ENCODE results near the gene TTN. TPM values are rescaled to one million over a fixed set of nuclear protein-coding genes. Genes with fewer than 3 reads are reported as not detected.
A peak's percentile ranks its signal among the peaks of the same experiment; 100 is the strongest.

Gene TTN
- polyA plus RNA-seq, 4 donors, result 0.36 to 1.5 (median 0.76) TPM

DNA sequence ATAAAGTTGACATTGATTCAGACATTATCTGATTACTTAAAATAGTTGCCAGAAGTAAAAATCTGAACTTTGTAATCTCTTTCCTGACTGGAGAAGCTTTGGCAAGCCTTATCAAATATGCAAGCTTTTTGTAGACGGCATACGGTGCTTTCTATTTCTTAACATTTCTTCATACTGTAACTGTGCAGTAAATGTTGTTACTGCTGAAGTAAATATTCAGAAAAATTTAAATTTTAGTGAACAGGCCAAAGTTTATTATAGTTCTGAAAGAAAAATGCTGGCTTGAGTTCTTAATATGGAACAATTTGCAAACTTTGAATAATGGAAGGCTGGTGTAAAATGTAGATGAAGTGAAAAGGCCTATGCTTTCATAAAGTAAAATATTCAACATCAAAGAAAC, 1.8 kb downstream of the TTN start:
- WGBS, 3 donors, result 39 to 59% (median 58%) methylated on average over 2 of the region's 2 CpGs
- H3K4me1 ChIP-seq (ENCODE audit: control insufficient read depth in 3 of 3, insufficient read depth in 2 of 3, low read depth in 1 of 3, low read length in 2 of 3), result no peaks in the 10 kb centered on the region
- FAIRE-seq, result no peak
- no peak overlapping the region for H3K27ac ChIP-seq (ENCODE audit: low read depth in 1 of 3, low read length in 2 of 3)
- H3K27me3 ChIP-seq (ENCODE audit: control insufficient read depth in 3 of 3, insufficient read depth in 3 of 3, low read length in 3 of 3), result no peaks in the 10 kb centered on the region
- no peaks in the 10 kb centered on the region for H3K36me3 ChIP-seq (ENCODE audit: control insufficient read depth in 3 of 3, insufficient read depth in 2 of 3, low read depth in 1 of 3, low read length in 3 of 3)
- H3K9me3 ChIP-seq (ENCODE audit: control insufficient read depth in 2 of 2, insufficient read depth in 1 of 2, low read depth in 1 of 2, low read length in 1 of 2), result no peaks in the 10 kb centered on the region
- H3K4me3 ChIP-seq (ENCODE audit: low read depth in 1 of 3, low read length in 3 of 3), result no peak overlapping the region
- no peak for DNase-seq

DNA sequence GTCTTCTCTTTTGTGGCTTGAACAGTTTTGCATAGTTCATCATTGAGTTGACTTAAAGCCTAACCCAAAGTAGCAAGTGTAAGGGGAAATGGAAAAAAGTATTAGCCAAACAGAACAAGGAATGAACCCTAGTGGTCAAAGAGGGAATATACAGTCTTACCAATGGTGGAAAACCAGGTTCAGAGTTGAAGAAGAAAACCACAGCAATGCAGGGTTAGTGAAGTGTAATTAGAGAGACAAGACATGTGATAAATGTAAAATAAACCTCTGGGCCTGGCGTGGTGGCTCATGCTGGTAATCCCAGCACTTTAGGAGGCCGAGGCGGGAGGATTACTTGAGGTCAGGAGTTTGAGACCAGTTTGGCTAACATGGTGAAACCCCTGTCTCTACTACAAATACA, 2.4 kb downstream of the TTN start:
- no peak for FAIRE-seq
- no peaks in the 10 kb centered on the region for H3K9me3 ChIP-seq (ENCODE audit: control insufficient read depth in 2 of 2, insufficient read depth in 1 of 2, low read depth in 1 of 2, low read length in 1 of 2)
- H3K4me1 ChIP-seq (ENCODE audit: control insufficient read depth in 3 of 3, insufficient read depth in 2 of 3, low read depth in 1 of 3, low read length in 2 of 3), result no peaks in the 10 kb centered on the region
- no peak overlapping the region for H3K27ac ChIP-seq (ENCODE audit: low read depth in 1 of 3, low read length in 2 of 3)
- 74 to 88% (median 76%) methylated on average over 3 of the region's 3 CpGs for WGBS, 3 donors
- no peaks in the 10 kb centered on the region for H3K36me3 ChIP-seq (ENCODE audit: control insufficient read depth in 3 of 3, insufficient read depth in 2 of 3, low read depth in 1 of 3, low read length in 3 of 3)
- no peaks in the 10 kb centered on the region for H3K27me3 ChIP-seq (ENCODE audit: control insufficient read depth in 3 of 3, insufficient read depth in 3 of 3, low read length in 3 of 3)
- no peak overlapping the region for H3K4me3 ChIP-seq (ENCODE audit: low read depth in 1 of 3, low read length in 3 of 3)
- peak; percentile 10 to 15 for DNase-seq

DNA sequence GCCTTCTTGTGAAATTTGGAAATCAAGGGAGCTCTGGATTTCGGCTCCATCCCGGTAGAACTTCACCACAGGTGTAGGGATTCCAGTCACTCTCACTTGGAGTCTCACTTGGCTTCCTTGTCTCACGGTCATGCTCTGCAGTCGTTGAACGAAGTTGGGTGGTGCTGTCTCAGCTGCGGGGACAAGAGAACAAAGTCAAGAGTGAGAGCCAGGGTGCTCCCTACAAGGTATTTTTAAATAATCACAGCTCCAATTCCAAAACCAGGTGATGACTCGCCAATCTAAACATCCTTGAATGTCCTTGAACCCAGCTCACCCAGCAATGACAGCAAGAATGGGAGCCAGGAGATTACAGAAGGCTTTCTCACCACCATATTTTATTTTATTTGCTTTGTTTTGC, 6.7 kb downstream of the TTN start:
- DNase-seq, result no peak
- Histone ChIP-seq H3K27me3 (ENCODE audit: control insufficient read depth in 3 of 3, insufficient read depth in 3 of 3, low read length in 3 of 3) (no peaks in the 10 kb centered on the region), H3K27ac (ENCODE audit: low read depth in 1 of 3, low read length in 2 of 3) (no peak overlapping the region), H3K36me3 (ENCODE audit: control insufficient read depth in 3 of 3, insufficient read depth in 2 of 3, low read depth in 1 of 3, low read length in 3 of 3) (no peaks in the 10 kb centered on the region), H3K4me3 (ENCODE audit: low read depth in 1 of 3, low read length in 3 of 3) (no peak overlapping the region), H3K9me3 (ENCODE audit: control insufficient read depth in 2 of 2, insufficient read depth in 1 of 2, low read depth in 1 of 2, low read length in 1 of 2) (no peaks in the 10 kb centered on the region), H3K4me1 (ENCODE audit: control insufficient read depth in 3 of 3, insufficient read depth in 2 of 3, low read depth in 1 of 3, low read length in 2 of 3) (no peaks in the 10 kb centered on the region)
- WGBS, 3 donors, result 79 to 90% (median 83%) methylated on average over 7 of the region's 7 CpGs
- FAIRE-seq, result no peak

DNA sequence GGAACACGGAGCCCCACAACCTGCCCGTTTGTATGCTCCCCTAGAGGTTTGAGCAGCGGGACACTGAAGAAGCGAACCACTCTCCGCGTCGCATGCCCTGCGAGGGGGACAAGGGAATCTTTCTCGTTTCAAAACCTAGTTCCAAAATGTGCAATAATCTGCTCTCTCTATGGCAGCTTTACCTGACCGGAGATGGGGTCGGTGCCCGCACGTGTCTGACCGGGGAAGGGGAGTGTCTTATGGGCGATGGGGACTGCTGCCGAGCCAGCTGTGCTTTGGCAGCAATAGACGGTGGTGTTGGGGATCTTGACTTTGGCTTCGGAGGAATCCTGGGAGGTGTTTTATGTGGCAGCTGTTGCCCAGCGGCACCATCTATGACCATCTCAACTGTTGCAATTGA, 7.9 kb downstream of the TTN start:
- DNase-seq (no peak), FAIRE-seq (no peak)
- Histone ChIP-seq H3K4me1 (ENCODE audit: control insufficient read depth in 3 of 3, insufficient read depth in 2 of 3, low read depth in 1 of 3, low read length in 2 of 3) (no peaks in the 10 kb centered on the region), H3K27me3 (ENCODE audit: control insufficient read depth in 3 of 3, insufficient read depth in 3 of 3, low read length in 3 of 3) (no peaks in the 10 kb centered on the region), H3K36me3 (ENCODE audit: control insufficient read depth in 3 of 3, insufficient read depth in 2 of 3, low read depth in 1 of 3, low read length in 3 of 3) (no peaks in the 10 kb centered on the region), H3K27ac (ENCODE audit: low read depth in 1 of 3, low read length in 2 of 3) (no peak overlapping the region), H3K9me3 (ENCODE audit: control insufficient read depth in 2 of 2, insufficient read depth in 1 of 2, low read depth in 1 of 2, low read length in 1 of 2) (no peaks in the 10 kb centered on the region), H3K4me3 (ENCODE audit: low read depth in 1 of 3, low read length in 3 of 3) (no peak overlapping the region)
- 90 to 93% (median 92%) methylated on average over 19 of the region's 19 CpGs for WGBS, 3 donors

DNA sequence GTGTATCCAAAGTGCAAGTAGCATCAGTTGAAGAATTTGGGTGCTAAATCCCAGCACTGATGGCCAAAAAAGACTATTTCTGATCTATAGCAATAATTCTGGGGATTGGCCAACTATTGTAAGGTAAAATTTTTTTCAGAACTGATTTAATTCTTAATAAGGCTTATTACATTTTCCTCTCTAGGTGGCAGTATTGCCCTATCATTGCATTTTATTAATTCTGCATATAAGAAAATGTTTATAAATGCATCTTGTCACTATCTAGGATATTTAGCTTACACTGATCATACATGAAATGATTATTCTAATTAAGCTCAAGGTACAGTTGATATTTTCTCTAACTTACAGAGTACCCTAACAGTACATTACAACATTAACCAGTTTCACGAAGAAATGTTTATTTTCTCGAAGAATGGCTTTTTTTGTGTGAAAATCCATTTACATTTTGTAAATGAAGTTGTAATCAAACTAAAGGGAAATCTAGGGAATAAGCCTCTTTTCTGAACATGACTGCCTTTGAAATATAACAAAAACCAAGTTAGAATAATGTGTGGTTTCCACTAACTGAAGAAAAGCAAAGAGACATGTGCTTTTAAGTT, 11.0 kb downstream of the TTN start:
- no peaks in the 10 kb centered on the region for H3K4me1 ChIP-seq (ENCODE audit: control insufficient read depth in 3 of 3, insufficient read depth in 2 of 3, low read depth in 1 of 3, low read length in 2 of 3)
- no peaks in the 10 kb centered on the region for H3K9me3 ChIP-seq (ENCODE audit: control insufficient read depth in 2 of 2, insufficient read depth in 1 of 2, low read depth in 1 of 2, low read length in 1 of 2)
- H3K27me3 ChIP-seq (ENCODE audit: control insufficient read depth in 3 of 3, insufficient read depth in 3 of 3, low read length in 3 of 3), result no peaks in the 10 kb centered on the region
- no peak overlapping the region for H3K4me3 ChIP-seq (ENCODE audit: low read depth in 1 of 3, low read length in 3 of 3)
- H3K36me3 ChIP-seq (ENCODE audit: control insufficient read depth in 3 of 3, insufficient read depth in 2 of 3, low read depth in 1 of 3, low read length in 3 of 3), result peaks cover 0 to 2% (median 0%) of the 10 kb centered on the region in 3 donors
- peak; percentile 7 to 36 for DNase-seq
- 88 to 95% (median 92%) methylated on average over 2 of the region's 2 CpGs for WGBS, 3 donors
- FAIRE-seq, result no peak
- no peak overlapping the region for H3K27ac ChIP-seq (ENCODE audit: low read depth in 1 of 3, low read length in 2 of 3)

DNA sequence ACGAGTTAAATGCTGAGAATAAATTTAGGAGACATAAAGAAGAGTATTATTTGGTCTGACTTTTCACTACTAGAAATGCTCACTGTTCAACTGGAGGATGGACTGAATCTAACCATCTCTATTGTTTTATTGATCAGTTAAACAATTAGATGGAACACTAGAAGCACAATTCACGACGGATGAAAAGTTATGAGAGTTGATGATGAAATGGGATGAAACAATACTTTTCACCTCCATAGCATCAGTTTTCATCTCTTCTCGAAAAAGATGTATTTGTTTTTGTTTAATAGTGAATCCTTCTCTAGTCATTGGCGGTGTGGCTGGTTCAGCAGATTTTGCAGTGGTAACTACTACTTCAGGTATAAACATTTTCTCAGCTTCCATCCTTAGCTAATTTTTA, 19.3 kb downstream of the TTN start:
- no peak overlapping the region for H3K4me3 ChIP-seq (ENCODE audit: low read depth in 1 of 3, low read length in 3 of 3)
- DNase-seq, result no peak
- no peaks in the 10 kb centered on the region for H3K27me3 ChIP-seq (ENCODE audit: control insufficient read depth in 3 of 3, insufficient read depth in 3 of 3, low read length in 3 of 3)
- no peaks in the 10 kb centered on the region for H3K9me3 ChIP-seq (ENCODE audit: control insufficient read depth in 2 of 2, insufficient read depth in 1 of 2, low read depth in 1 of 2, low read length in 1 of 2)
- whole genome bisulfite sequencing, 3 donors, result 68 to 81% (median 72%) methylated on average over 5 of the region's 5 CpGs
- no peaks in the 10 kb centered on the region for H3K36me3 ChIP-seq (ENCODE audit: control insufficient read depth in 3 of 3, insufficient read depth in 2 of 3, low read depth in 1 of 3, low read length in 3 of 3)
- H3K27ac ChIP-seq (ENCODE audit: low read depth in 1 of 3, low read length in 2 of 3), result no peak overlapping the region
- FAIRE-seq, result no peak
- H3K4me1 ChIP-seq (ENCODE audit: control insufficient read depth in 3 of 3, insufficient read depth in 2 of 3, low read depth in 1 of 3, low read length in 2 of 3), result no peaks in the 10 kb centered on the region

DNA sequence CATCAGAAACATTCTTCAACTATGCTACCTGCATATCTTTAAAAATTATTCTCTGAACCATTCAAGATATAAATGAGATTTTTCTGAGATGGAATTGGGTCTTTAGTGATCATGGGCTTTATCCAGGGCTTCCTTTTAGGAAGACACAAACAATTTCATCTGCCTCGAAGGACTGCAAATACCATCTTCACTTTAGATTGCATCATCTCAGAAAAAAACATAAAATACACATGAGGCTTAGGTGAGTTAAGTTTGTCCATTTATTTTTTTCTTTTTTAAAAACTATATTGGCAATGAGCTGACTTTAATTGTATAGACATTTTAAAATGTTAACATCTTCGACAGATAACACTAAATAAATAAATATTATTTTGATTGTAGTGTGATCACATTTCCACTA, 20.1 kb downstream of the TTN start:
- H3K36me3 ChIP-seq (ENCODE audit: control insufficient read depth in 3 of 3, insufficient read depth in 2 of 3, low read depth in 1 of 3, low read length in 3 of 3), result no peaks in the 10 kb centered on the region
- FAIRE-seq (no peak), DNase-seq (no peak)
- no peaks in the 10 kb centered on the region for H3K4me1 ChIP-seq (ENCODE audit: control insufficient read depth in 3 of 3, insufficient read depth in 2 of 3, low read depth in 1 of 3, low read length in 2 of 3)
- H3K9me3 ChIP-seq (ENCODE audit: control insufficient read depth in 2 of 2, insufficient read depth in 1 of 2, low read depth in 1 of 2, low read length in 1 of 2), result no peaks in the 10 kb centered on the region
- no peak overlapping the region for H3K27ac ChIP-seq (ENCODE audit: low read depth in 1 of 3, low read length in 2 of 3)
- WGBS, 3 donors, result 76 to 81% (median 79%) methylated on average over 2 of the region's 2 CpGs
- no peaks in the 10 kb centered on the region for H3K27me3 ChIP-seq (ENCODE audit: control insufficient read depth in 3 of 3, insufficient read depth in 3 of 3, low read length in 3 of 3)
- no peak overlapping the region for H3K4me3 ChIP-seq (ENCODE audit: low read depth in 1 of 3, low read length in 3 of 3)

DNA sequence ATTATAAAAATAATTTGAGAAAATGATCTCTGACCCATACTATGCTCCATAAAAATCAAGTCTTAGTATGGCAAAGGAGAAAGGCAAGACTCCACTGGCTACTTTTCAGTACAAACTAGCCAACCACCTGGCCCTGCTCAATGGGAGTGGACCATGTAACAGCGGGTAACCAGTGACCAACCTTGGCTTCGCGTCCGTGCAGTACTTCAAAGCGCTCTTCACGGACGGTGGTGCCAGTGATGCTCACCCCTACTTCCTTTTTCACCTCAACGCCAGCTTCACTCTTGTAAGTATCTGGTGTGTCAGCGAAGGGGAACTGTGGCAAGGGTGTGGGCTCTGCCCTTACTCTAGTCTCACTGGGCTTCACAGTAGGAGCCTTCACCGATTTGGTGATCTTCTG, 23.3 kb downstream of the TTN start:
- FAIRE-seq (no peak), DNase-seq (no peak)
- Histone ChIP-seq H3K36me3 (ENCODE audit: control insufficient read depth in 3 of 3, insufficient read depth in 2 of 3, low read depth in 1 of 3, low read length in 3 of 3) (no peaks in the 10 kb centered on the region), H3K9me3 (ENCODE audit: control insufficient read depth in 2 of 2, insufficient read depth in 1 of 2, low read depth in 1 of 2, low read length in 1 of 2) (no peaks in the 10 kb centered on the region), H3K27me3 (ENCODE audit: control insufficient read depth in 3 of 3, insufficient read depth in 3 of 3, low read length in 3 of 3) (no peaks in the 10 kb centered on the region), H3K4me3 (ENCODE audit: low read depth in 1 of 3, low read length in 3 of 3) (no peak overlapping the region), H3K27ac (ENCODE audit: low read depth in 1 of 3, low read length in 2 of 3) (no peak overlapping the region), H3K4me1 (ENCODE audit: control insufficient read depth in 3 of 3, insufficient read depth in 2 of 3, low read depth in 1 of 3, low read length in 2 of 3) (no peaks in the 10 kb centered on the region)
- 95 to 97% (median 95%) methylated on average over 10 of the region's 10 CpGs for WGBS, 3 donors

DNA sequence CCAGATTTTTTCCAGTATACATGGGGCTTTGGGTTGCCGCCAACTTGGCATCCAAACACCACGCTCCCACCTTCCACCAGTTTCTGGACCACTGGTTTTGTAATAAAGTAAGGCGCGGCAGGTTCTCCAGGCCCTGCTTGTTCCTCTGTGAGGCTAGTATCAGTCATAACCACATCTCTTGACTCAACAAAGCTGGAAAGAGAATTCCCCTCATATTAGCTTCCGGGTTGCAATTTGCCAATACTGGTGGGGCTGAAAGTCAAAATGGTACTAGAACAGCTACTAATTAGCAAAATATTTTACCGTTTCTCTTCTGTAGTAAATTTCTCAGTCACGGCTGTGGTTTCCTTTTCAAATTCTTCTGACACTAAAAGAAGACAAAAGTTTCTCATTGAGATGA, 25.0 kb downstream of the TTN start:
- Histone ChIP-seq H3K27ac (ENCODE audit: low read depth in 1 of 3, low read length in 2 of 3) (no peak overlapping the region), H3K36me3 (ENCODE audit: control insufficient read depth in 3 of 3, insufficient read depth in 2 of 3, low read depth in 1 of 3, low read length in 3 of 3) (no peaks in the 10 kb centered on the region), H3K4me3 (ENCODE audit: low read depth in 1 of 3, low read length in 3 of 3) (no peak overlapping the region), H3K27me3 (ENCODE audit: control insufficient read depth in 3 of 3, insufficient read depth in 3 of 3, low read length in 3 of 3) (no peaks in the 10 kb centered on the region), H3K4me1 (ENCODE audit: control insufficient read depth in 3 of 3, insufficient read depth in 2 of 3, low read depth in 1 of 3, low read length in 2 of 3) (no peaks in the 10 kb centered on the region), H3K9me3 (ENCODE audit: control insufficient read depth in 2 of 2, insufficient read depth in 1 of 2, low read depth in 1 of 2, low read length in 1 of 2) (no peaks in the 10 kb centered on the region)
- no peak for DNase-seq
- FAIRE-seq, result no peak
- WGBS, 3 donors, result 82 to 89% (median 88%) methylated on average over 7 of the region's 7 CpGs
